Mucosa of descending colon (tissue), 3 donors: ENCODE measurements around the gene FCHSD2. TPM values are rescaled to one million over a fixed set of nuclear protein-coding genes. Genes with fewer than 3 reads are reported as not detected.
"Not testable (repeated sequence)": the region's sequence is repeated elsewhere in the genome, so short reads cannot be mapped to it uniquely, and the experiment has no call there.

ENCODE experiments used
- ATAC-seq: fragments of 200-7000 bp; cut with Tn5 transposase; one replicate; pipeline ENCODE4 v1.9.1; 2020; ENCODE audit warnings: mild to moderate bottlenecking, moderate library complexity
- DNase-seq, 3 donors: peaks; one replicate each; pipeline ENCODE4 v3.0.0-alpha.2; 2020
- H3K36me3 ChIP-seq: fragments of 200-600 bp; one replicate; pipeline ENCODE4 v1.8.0; 2021; ENCODE audit warnings: low read depth, mild to moderate bottlenecking
- H3K4me1 ChIP-seq: fragments of 200-600 bp; one replicate; pipeline ENCODE4 v1.8.0; 2021; ENCODE audit warnings: low read depth, mild to moderate bottlenecking
- H3K4me3 ChIP-seq: fragments of 200-600 bp; one replicate; pipeline ENCODE4 v1.8.0; 2021; ENCODE audit warnings: mild to moderate bottlenecking
- H3K9me3 ChIP-seq: fragments of 200-600 bp; one replicate; pipeline ENCODE4 v1.8.0; 2021; ENCODE audit warnings: mild to moderate bottlenecking
- intact Hi-C, 2 donors: fragments of 100-400 bp; cut with DNase I in 1 of 2; cut with micrococcal nuclease in 1 of 2; formaldehyde crosslinking; loops; one replicate each; pipeline versions ENCODE4 v1.11.0 to v1.11.1; 2022; cut with DNase I, micrococcal nuclease
- total RNA-seq, 3 donors: library from RNA; stranded (reverse); fragmentation: NEBNext Ultra II Directional in 2 of 3; extraction: Animal tissue kit (Norgen Biotek cat#: 25700) in 2 of 3; gene quantifications; one replicate each; pipeline versions ENCODE4 v1.2.1 to v1.2.4, GENCODE V29; 2021 to 2023
- TF ChIP-seq, protein P1 (sequence below): fragments of 200-600 bp; IDR thresholded peaks from one replicate; pipeline ENCODE4 v1.8.0; 2022; ENCODE audit warnings: antibody characterized with exemption, mild to moderate bottlenecking
- donor health status: DM: no; HTN: no; CAD: no; lungs with moderate emphysema.
- donor health status: DM: no; HTN: no; CAD: no.
- donor health status: DM: no; HTN: yes; CAD: no.

The FCHSD2 gene
- total RNA-seq, 3 donors from 2014 or later: 15.7 to 41.6 (median 21.6) TPM

DNA sequence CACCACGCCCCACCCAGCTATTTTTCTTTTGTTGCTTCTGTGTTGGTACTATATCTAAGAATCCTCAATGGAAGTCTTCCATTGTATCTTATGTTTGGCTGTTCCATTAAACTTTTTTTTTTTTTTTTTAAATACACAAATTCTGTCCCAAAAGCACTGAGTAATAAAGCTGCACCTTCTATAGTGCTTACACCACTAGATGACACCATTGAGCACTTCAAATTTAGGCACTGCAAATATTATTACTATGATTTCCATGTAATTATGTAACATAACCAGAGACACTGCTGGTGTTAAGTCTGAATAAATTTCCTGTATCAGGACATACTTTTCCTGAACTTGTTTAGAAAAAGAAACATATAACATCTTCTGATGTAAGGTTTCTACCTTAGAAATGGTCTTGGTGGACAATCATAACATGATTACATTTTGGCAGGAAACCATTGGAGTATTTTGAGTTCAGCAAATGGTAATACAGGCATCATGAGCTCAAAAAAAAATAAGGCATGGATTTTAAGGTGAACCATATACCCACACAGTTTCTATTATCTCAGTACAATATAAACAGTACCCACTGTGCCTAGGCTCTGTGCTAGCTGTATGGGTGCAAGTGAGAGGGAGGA is 217.4 kb downstream of the FCHSD2 start:
- TF ChIP-seq, protein P1, sequence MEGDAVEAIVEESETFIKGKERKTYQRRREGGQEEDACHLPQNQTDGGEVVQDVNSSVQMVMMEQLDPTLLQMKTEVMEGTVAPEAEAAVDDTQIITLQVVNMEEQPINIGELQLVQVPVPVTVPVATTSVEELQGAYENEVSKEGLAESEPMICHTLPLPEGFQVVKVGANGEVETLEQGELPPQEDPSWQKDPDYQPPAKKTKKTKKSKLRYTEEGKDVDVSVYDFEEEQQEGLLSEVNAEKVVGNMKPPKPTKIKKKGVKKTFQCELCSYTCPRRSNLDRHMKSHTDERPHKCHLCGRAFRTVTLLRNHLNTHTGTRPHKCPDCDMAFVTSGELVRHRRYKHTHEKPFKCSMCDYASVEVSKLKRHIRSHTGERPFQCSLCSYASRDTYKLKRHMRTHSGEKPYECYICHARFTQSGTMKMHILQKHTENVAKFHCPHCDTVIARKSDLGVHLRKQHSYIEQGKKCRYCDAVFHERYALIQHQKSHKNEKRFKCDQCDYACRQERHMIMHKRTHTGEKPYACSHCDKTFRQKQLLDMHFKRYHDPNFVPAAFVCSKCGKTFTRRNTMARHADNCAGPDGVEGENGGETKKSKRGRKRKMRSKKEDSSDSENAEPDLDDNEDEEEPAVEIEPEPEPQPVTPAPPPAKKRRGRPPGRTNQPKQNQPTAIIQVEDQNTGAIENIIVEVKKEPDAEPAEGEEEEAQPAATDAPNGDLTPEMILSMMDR: no peak
- intact Hi-C loops: no loop called here
- no peaks in the 10 kb centered on the region for H3K4me1 ChIP-seq
- no peak overlapping the region for H3K4me3 ChIP-seq
- no peaks in the 10 kb centered on the region for H3K36me3 ChIP-seq
- DNase-seq (peak in 1 of 3 donors; percentile 12), ATAC-seq (no peak)
- H3K9me3 ChIP-seq: no peaks in the 10 kb centered on the region

DNA sequence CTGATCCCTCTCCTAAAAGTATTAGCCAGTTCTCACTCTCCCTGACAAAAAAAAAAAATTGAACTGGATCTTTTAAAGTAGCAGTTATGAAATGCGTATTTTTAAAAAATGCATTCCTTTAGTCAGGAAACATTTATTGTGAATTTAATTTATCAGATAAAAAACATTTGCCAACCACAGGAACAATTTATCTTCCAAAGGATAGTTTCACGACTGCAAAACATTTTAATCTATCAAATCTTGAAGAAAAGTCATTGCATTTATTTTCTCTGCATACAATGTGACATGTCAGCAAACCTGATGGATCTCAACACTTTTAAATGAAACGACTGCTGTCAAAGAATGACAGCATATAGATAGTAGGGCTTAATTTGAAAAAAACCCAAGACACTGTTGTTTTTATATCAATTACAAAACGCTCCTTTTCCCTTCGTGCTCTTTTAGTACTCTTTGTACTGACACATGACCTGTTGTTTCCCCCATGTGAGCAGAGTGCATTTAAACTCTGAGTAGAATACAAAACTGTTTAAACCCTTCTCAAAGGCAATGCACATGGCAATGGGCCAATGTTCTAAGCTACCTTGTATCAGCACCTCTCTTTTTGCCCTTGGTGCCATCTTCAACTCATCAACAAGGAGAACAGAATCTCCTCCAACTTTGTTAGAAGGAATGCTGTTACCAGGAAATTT is 220.9 kb downstream of the FCHSD2 start:
- H3K36me3 ChIP-seq: no peaks in the 10 kb centered on the region
- H3K4me3 ChIP-seq: no peak overlapping the region
- intact Hi-C loops: no loop called here
- TF ChIP-seq, protein P1: no peak
- no peak for ATAC-seq
- no peak for DNase-seq
- H3K9me3 ChIP-seq: no peaks in the 10 kb centered on the region
- H3K4me1 ChIP-seq: no peaks in the 10 kb centered on the region

DNA sequence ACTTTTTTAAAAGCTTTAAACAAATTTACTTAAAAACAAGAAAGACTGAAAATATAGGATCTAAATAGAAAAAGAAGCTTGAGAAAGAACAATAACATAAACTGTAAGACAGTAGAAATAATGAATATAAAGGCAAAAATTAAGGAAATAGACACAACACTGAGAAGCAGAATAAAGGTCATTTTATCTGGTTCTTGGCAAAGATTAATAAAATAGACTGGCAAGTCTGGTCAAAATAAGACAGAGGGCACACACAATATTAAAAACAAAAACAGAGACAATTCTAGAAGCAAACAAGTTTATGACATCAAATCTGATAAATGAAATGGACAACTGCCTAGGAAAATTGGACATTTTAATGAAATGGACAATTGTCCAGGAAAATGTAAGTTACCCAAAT is 222.1 kb downstream of the FCHSD2 start:
- no peaks in the 10 kb centered on the region for H3K9me3 ChIP-seq
- ATAC-seq: no peak
- intact Hi-C loops: no loop called here

DNA sequence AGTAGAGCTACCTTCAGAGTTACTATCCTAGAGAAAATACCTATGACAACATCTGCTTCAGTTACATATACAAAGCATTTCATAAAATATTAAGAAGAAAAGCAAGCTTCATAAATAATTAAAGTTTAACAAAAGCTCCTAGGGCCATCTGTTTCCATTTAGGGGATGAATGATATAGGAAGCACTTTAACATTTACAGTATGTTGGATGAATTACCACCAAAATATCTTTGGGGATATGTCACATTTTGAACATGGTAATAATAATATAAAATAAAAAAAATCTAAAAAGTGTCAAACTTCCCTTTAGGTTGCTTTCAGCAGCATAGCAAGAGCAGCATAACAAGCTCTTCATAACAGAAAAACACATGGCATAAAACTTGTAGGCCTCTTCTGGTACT is 223.3 kb downstream of the FCHSD2 start:
- Histone ChIP-seq H3K4me1 (no peaks in the 10 kb centered on the region), H3K9me3 (no peaks in the 10 kb centered on the region), H3K4me3 (no peak overlapping the region), H3K36me3 (no peaks in the 10 kb centered on the region)
- TF ChIP-seq, protein P1: no peak
- intact Hi-C loops: no loop called here
- DNase-seq (no peak), ATAC-seq (no peak)

More for the DNA sequence above, 222.1 kb downstream of the FCHSD2 start:
- no peaks in the 10 kb centered on the region for H3K4me1 ChIP-seq
- DNase-seq: no peak
- no peaks in the 10 kb centered on the region for H3K36me3 ChIP-seq
- TF ChIP-seq, protein P1: no peak
- H3K4me3 ChIP-seq: no peak overlapping the region

DNA sequence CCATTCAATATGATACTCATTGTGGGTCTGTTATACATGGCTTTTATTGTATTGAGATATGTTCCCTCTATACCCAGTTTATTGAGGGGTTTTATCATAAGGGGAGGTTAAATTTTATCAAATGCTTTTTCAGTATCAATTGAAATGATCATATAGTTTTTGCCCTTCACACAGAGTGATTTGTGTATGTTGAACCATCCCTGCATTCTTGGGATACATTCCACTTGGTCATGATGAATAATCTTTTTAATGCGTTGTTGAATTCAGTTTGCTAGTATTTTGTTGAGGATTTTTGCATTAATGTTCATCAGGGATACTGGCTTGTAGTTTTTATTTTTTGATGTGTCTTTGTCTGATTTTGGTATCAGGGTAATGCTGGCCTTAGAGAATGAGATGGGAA is 229.9 kb downstream of the FCHSD2 start:
- no peak overlapping the region for H3K4me3 ChIP-seq
- H3K4me1 ChIP-seq: no peaks in the 10 kb centered on the region
- DNase-seq: no peak
- intact Hi-C loops: no loop called here
- H3K36me3 ChIP-seq: no peaks in the 10 kb centered on the region
- H3K9me3 ChIP-seq: peaks cover 24% of the 10 kb centered on the region
- TF ChIP-seq, protein P1: no peak
- no peak for ATAC-seq

DNA sequence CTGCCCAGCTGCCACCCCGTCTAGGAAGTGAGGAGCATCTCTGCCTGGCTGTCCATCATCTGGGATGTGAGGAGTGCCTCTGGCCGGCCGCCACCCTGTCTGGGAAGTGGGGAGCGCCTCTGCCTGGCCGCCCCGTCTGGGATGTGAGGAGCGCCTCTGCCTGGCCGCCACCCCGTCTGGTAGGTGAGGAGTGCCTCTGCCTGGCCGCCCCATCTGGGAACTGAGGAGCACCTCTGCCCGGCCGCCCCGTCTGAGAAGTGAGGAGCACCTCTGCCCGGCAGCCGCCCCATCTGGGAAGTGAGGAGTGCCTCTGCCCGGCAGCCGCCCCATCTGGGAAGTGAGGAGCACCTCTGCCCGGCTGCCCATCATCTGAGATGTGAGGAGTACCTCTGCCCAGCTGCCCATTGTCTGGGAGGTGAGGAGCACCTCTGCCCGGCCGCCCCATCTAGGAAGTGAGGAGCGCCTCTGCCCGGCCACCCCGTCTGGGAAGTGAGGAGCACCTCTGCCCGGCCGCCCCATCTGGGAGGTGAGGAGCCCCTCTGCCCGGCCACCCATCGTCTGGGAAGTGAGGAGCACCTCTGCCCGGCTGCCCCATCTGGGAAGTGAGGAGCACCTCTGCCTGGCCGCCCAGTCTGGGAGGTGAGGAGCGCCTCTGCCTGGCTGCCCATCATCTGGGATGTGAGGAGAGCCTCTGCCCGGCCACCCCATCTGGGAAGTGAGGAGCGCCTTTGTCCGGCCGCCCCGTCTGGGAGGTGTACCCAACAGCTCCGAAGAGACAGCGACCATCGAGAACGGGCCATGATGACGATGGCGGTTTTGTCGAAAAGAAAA is 232.3 kb downstream of the FCHSD2 start:
- H3K4me3 ChIP-seq, intact Hi-C loops, H3K4me1 ChIP-seq, H3K36me3 ChIP-seq, ATAC-seq: not testable (repeated sequence)
- DNase-seq: peak in 1 of 3 donors; percentile 50
- peaks cover 28% of the 10 kb centered on the region for H3K9me3 ChIP-seq
